IMR-90 (cell line): ENCODE measurements around the gene TSGA10IP. TPM values are rescaled to one million over a fixed set of nuclear protein-coding genes. Genes with fewer than 3 reads are reported as not detected.

Source experiments
- ATAC-seq: fragments of 200-7000 bp; cut with Tn5 transposase; 2 replicates; pipeline ENCODE4 v1.9.1; 2020; ENCODE audit warnings: low read depth, mild to moderate bottlenecking, moderate library complexity
- BruUV-seq: library from RNA; stranded (reverse); fragments of 400-500 nt; replicated peaks from 2 replicates; lab custom pipeline; 2021; lab: Mats Ljungman, UMichigan
- CTCF ChIA-PET: fragments of 300-600 bp; formaldehyde crosslinking; extraction: SDS; loops from one replicate; lab custom pipeline; 2021; ENCODE audit warnings: antibody characterized with exemption; lab: Yijun Ruan, JAX
- POLR2A ChIA-PET: fragments of 300-600 bp; sonication (Branson Sonifier 250); formaldehyde crosslinking; loops from one replicate; lab custom pipeline; 2022; ENCODE audit warnings: antibody characterized with exemption; ENCODE audit not compliant: unreplicated experiment; lab: Charles Lee
- DNase-seq: peaks from one replicate; pipeline ENCODE4 v3.0.0; 2013
- H2AFZ ChIP-seq: replicated peaks from 2 replicates; pipeline ENCODE3; 2013; ENCODE audit warnings: low read length, mild to moderate bottlenecking; ENCODE audit not compliant: poor library complexity
- H2AK5ac ChIP-seq: 2 replicates; pipeline ENCODE4 v1.6.1; 2013; ENCODE audit warnings: low read depth, low read length, inconsistent platforms
- H2AK9ac ChIP-seq: replicated peaks from 2 replicates; pipeline ENCODE3; 2013; ENCODE audit warnings: mild to moderate bottlenecking, low read depth, low read length, moderate library complexity; ENCODE audit not compliant: poor library complexity
- H2BK120ac ChIP-seq: 2 replicates; pipeline ENCODE4 v1.6.1; 2013; ENCODE audit warnings: low read depth, low read length, inconsistent platforms
- H2BK15ac ChIP-seq: 3 replicates; pipeline ENCODE4 v1.6.1; 2013; ENCODE audit warnings: low read depth, low read length, inconsistent platforms
- H2BK20ac ChIP-seq: 2 replicates; pipeline ENCODE4 v1.6.1; 2013; ENCODE audit warnings: low read depth, mild to moderate bottlenecking, inconsistent platforms, low read length, moderate library complexity
- H2BK5ac ChIP-seq: 2 replicates; pipeline ENCODE4 v1.6.1; 2013; ENCODE audit warnings: mild to moderate bottlenecking, low read depth, low read length, inconsistent platforms; ENCODE audit not compliant: poor library complexity, severe bottlenecking
- H3K14ac ChIP-seq: replicated peaks from 2 replicates; pipeline ENCODE4 v1.6.1; 2013; ENCODE audit warnings: low read depth, low read length, inconsistent platforms
- H3K18ac ChIP-seq: 2 replicates; pipeline ENCODE4 v1.6.1; 2013; ENCODE audit warnings: low read depth, low read length, control low read depth
- H3K23ac ChIP-seq: 2 replicates; pipeline ENCODE4 v1.6.1; 2013; ENCODE audit warnings: low read depth, low read length, inconsistent platforms
- H3K27ac ChIP-seq: 2 replicates; pipeline ENCODE4 v1.5.1; 2013; ENCODE audit warnings: mild to moderate bottlenecking, control low read depth, low read length; ENCODE audit not compliant: insufficient read depth
- H3K27me3 ChIP-seq: 2 replicates; pipeline ENCODE4 v1.6.1; 2013; ENCODE audit warnings: low read length; ENCODE audit not compliant: control insufficient read depth, insufficient read depth
- H3K36me3 ChIP-seq: 2 replicates; pipeline ENCODE4 v1.6.1; 2013; ENCODE audit warnings: low read length, mixed read lengths; ENCODE audit not compliant: control insufficient read depth, insufficient read depth
- H3K4ac ChIP-seq: 2 replicates; pipeline ENCODE4 v1.6.1; 2013; ENCODE audit warnings: low read depth, low read length, inconsistent platforms
- H3K4me1 ChIP-seq: 2 replicates; pipeline ENCODE4 v1.6.1; 2013; ENCODE audit warnings: low read length, mixed read lengths; ENCODE audit not compliant: control insufficient read depth, insufficient read depth
- H3K4me2 ChIP-seq: 2 replicates; pipeline ENCODE4 v1.6.1; 2013; ENCODE audit warnings: low read depth, mild to moderate bottlenecking, control low read depth, low read length, moderate library complexity
- H3K4me3 ChIP-seq: 2 replicates; pipeline ENCODE4 v1.5.1; 2013; ENCODE audit warnings: low read depth, mild to moderate bottlenecking, control low read depth, low read length, moderate library complexity; ENCODE audit not compliant: insufficient read depth
- H3K56ac ChIP-seq: 2 replicates; pipeline ENCODE4 v1.6.1; 2013; ENCODE audit warnings: low read length, inconsistent platforms; ENCODE audit not compliant: insufficient read depth; ENCODE audit errors: extremely low read depth
- H3K79me1 ChIP-seq, 2 experiments: 2 replicates each; pipeline ENCODE4 v1.6.1; 2013; ENCODE audit warnings: low read length in 2 of 2, inconsistent platforms in 1 of 2, low read depth in 1 of 2
- H3K9ac ChIP-seq: 2 replicates; pipeline ENCODE4 v1.6.1; 2013; ENCODE audit warnings: low read depth, low read length, control low read depth
- H3K9me1 ChIP-seq: 2 replicates; pipeline ENCODE4 v1.6.1; 2013; ENCODE audit warnings: low read length, inconsistent platforms; ENCODE audit not compliant: insufficient read depth
- H3K9me3 ChIP-seq: 2 replicates; pipeline ENCODE4 v1.6.1; 2013; ENCODE audit warnings: low read length; ENCODE audit not compliant: control insufficient read depth, insufficient read depth
- H4K20me1 ChIP-seq: 2 replicates; pipeline ENCODE4 v1.6.1; 2013; ENCODE audit warnings: low read length, inconsistent platforms; ENCODE audit not compliant: insufficient read depth
- H4K5ac ChIP-seq: 2 replicates; pipeline ENCODE4 v1.6.1; 2013; ENCODE audit warnings: mild to moderate bottlenecking, low read depth, low read length, control low read depth
- H4K8ac ChIP-seq, 2 experiments: 2 replicates each; pipeline ENCODE4 v1.6.1; 2013; ENCODE audit warnings: low read depth in 2 of 2, low read length in 2 of 2, control low read depth in 1 of 2, inconsistent platforms in 1 of 2
- H4K91ac ChIP-seq: 2 replicates; pipeline ENCODE4 v1.6.1; 2013; ENCODE audit warnings: low read depth, low read length, inconsistent platforms; ENCODE audit not compliant: insufficient read depth
- CEBPB ChIP-seq: IDR thresholded peaks from 2 replicates; pipeline ENCODE4 v1.6.1; 2012; ENCODE audit warnings: low read depth, low read length, improper control_type of control experiment
- CHD1 ChIP-seq: IDR thresholded peaks from 2 replicates; pipeline ENCODE4 v1.6.1; 2012; ENCODE audit warnings: low read depth, low read length, improper control_type of control experiment
- FOS ChIP-seq: fragments of 150-350 bp; IDR thresholded peaks from 2 replicates; pipeline ENCODE4 v1.6.1; 2016; ENCODE audit warnings: low read depth, low read length
- MAZ ChIP-seq: IDR thresholded peaks from 2 replicates; pipeline ENCODE4 v1.6.1; 2012; ENCODE audit warnings: low read depth, mild to moderate bottlenecking, low read length, improper control_type of control experiment, moderate library complexity, borderline replicate concordance
- POLR2A ChIP-seq: IDR thresholded peaks from 2 replicates; pipeline ENCODE4 v1.6.1; 2012; ENCODE audit warnings: mild to moderate bottlenecking, low read depth, low read length
- RAD21 ChIP-seq: IDR thresholded peaks from 2 replicates; pipeline ENCODE4 v1.6.1; 2012; ENCODE audit warnings: low read length, improper control_type of control experiment
- RFX5 ChIP-seq: IDR thresholded peaks from 2 replicates; pipeline ENCODE4 v1.8.0; 2012; ENCODE audit warnings: low read depth, mild to moderate bottlenecking, low read length, moderate library complexity
- SMC3 ChIP-seq: fragments of 150-350 bp; IDR thresholded peaks from 2 replicates; pipeline ENCODE4 v1.6.1; 2016; ENCODE audit warnings: low read depth, mild to moderate bottlenecking, antibody characterized with exemption, low read length, moderate library complexity
- WGBS, 2 experiments: methylation state at CpG; one replicate each; pipeline versions ENCODE4 v1.1.5 to v1.1.7; 2013; ENCODE audit warnings: missing lambda C conversion rate in 2 of 2; ENCODE audit not compliant: insufficient read length in 1 of 2; ENCODE audit errors: extremely low coverage in 2 of 2; 5-methylcytosine and 5-hydroxymethylcytosine counted together
- dilution Hi-C: fragments of 300-500 bp; cut with HindIII; formaldehyde crosslinking; loops from one replicate; pipeline ENCODE4 v1.14.3; 2018; ENCODE audit warnings: low sequenced_read_pairs; ENCODE audit not compliant: unreplicated experiment
- in situ Hi-C: fragments of 300-500 bp; cut with MboI; formaldehyde crosslinking; loops from 3 replicates; pipeline ENCODE4 v1.14.3; 2019; ENCODE audit warnings: low sequenced_read_pairs, inconsistent platforms, mixed read lengths
- intact Hi-C: fragments of 100-400 bp; cut with micrococcal nuclease; formaldehyde crosslinking; loops from 2 replicates; pipeline ENCODE4 v1.10.0; 2022
- polyA plus RNA-seq, 3 experiments: library from polyadenylated mRNA; depleted of rRNA; stranded (reverse); fragments of >200 nt; gene quantifications; 2 replicates each; pipeline ENCODE4 v1.2.3, GENCODE V29; 2012; ENCODE audit warnings: low replicate concordance in 1 of 3
- total RNA-seq: library from RNA; depleted of rRNA; stranded (reverse); fragments of >200 nt; gene quantifications from 2 replicates; pipeline ENCODE4 v1.2.3, GENCODE V29; 2012

TSGA10IP gene
- total and polyA plus RNA-seq, 2 of the 4 experiments (the other 2 are of a cell fraction) = 0.21 TPM; not detected in 1

DNA sequence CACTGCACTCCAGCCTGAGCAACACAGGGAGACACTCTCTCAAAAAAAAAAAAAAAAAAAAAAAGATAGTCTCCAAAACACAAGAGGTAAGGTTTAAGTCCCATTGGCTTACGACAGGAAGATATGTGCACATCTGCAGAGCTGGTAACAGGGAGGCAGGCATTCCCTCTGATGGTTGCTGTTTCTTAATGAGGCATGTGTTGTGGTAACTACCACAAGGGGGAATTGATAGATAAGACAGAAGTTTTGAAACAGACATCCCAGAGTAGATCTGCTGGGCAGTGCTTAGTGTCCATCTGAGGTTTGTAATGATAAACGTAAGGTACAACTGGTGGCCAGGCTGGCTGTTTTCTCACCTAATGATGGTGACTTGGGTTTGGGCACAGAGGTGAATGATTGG is 52.0 kb downstream of the TSGA10IP start:
- no peak for DNase-seq
- Histone ChIP-seq H2AFZ (no peak overlapping the region), H3K4me1 (no peaks in the 10 kb centered on the region), H2AK9ac (no peak overlapping the region), H3K23ac (no peak overlapping the region), H3K4me3 (no peak overlapping the region), H3K18ac (no peak overlapping the region), H2AK5ac (no peak overlapping the region), H3K27me3 (no peaks in the 10 kb centered on the region), H2BK15ac (no peak overlapping the region), H2BK5ac (no peak overlapping the region), H3K9me1 (0 out of 2 replicates have a peak, but pooled peaks cover 3% of the 10 kb centered on the region), H3K9ac (no peak overlapping the region), H4K8ac (no peak overlapping the region), H3K36me3 (peaks cover 30% of the 10 kb centered on the region), H4K5ac (no peak overlapping the region), H3K56ac (no peak overlapping the region), H3K14ac (no peak overlapping the region), H3K27ac (no peak overlapping the region), H3K4ac (no peak overlapping the region), H3K4me2 (no peak overlapping the region), H2BK120ac (no peak overlapping the region), H3K79me1 (peaks cover 23 to 44% of the 10 kb centered on the region in 2 experiments), H4K20me1 (peaks cover 11% of the 10 kb centered on the region), H4K91ac (no peak overlapping the region), H3K9me3 (no peaks in the 10 kb centered on the region), H2BK20ac (no peak overlapping the region)
- dilution Hi-C loops = no loop called here
- CTCF ChIA-PET = no interaction called here
- TF ChIP-seq FOS = no peak
- TF ChIP-seq CEBPB = no peak
- no peak for TF ChIP-seq CHD1
- TF ChIP-seq MAZ = no peak
- no peak for TF ChIP-seq POLR2A
- no peak for TF ChIP-seq RAD21
- TF ChIP-seq SMC3 = no peak
- TF ChIP-seq RFX5 = no peak
- no peak for ATAC-seq
- intact Hi-C loops = no loop called here
- no TSS peak for BruUV-seq
- in situ Hi-C loops = no loop called here
- 100% methylated on average over 2 of the region's 2 CpGs; no CpG with 5 or more reads in 1 of the 2 experiments for WGBS, 2 experiments
- POLR2A ChIA-PET = no interaction called here
